GM18517 (cell line): ENCODE measurements around the gene GNAS-AS1.
"Not testable (repeated sequence)": the region's sequence is repeated elsewhere in the genome, so short reads cannot be mapped to it uniquely, and the experiment has no call there.

ENCODE experiments used
- ATAC-seq: cut with Tn5 transposase; IDR thresholded peaks from one replicate; pipeline ENCODE4 v1.9.1; 2021; ENCODE audit warnings: mild to moderate bottlenecking, moderate library complexity; ENCODE audit not compliant: unreplicated experiment

The GNAS-AS1 gene

DNA sequence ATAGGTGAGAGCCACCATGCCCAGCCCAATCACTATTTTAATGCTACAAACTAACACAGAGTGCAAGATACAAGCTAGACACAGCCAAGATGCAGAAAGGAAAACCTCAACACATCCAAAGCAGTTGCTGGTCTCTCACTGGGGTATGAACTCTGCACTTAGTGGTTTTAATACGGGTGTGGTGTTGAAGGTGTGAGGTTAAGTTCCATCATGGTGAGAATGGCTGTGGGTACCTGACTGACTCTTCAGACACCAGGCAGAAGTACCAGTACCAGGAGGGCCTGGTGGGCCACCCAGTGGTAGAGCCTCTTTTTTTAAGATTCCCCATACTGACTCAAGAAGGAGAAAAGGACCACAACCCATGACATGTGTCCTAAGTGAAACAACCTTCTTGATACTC is 13.0 kb downstream of the GNAS-AS1 start:
- no peak for ATAC-seq

DNA sequence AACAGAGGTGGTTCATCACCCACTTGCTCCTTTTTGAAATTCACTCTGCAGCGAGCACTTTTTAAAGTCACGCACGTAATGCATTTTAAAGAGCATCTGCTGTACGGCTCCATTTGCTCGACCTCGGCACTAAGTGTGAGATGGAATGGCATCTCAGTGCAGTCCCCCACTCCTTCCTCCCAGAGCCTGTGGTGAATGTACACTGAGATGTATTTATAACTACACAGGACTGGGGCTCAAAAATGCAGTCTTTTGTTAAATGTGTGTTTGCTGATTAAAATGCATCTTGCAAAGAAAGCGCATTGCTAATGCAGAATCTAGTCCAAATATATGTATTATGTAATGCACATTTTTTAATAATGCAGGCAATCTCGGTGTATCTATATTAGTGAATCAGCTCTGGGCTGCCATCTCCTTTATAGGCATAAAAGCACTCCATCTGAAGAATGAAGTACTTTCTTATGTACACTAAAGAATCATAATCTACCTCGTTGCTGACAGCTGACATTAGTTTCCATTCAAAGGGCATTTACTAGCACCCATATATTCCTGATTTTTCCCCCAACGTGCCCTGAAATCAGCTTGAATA is 14.0 kb downstream of the GNAS-AS1 start:
- ATAC-seq = no peak

DNA sequence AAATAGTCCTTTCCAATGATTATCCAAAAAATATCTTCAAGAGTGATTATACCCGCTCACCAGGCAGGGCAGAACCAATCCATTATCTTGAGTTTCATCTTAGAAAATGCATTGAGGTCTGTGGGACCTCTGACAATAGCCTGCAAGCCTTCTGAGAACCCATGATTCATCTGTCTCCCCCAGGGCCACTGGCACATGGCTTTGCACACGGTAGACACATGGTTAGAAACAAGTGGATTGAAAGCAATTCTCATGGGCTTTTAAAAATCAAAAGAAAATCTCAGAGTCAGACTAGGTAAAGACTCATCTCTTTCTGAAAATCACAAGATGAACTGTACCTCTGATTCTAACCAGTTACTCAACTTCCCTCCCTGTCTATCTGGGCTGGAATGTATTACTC is 15.5 kb downstream of the GNAS-AS1 start:
- ATAC-seq = no peak

GRCh38 chr20:58833921-58834320 is 16.8 kb downstream of the GNAS-AS1 start:
- ATAC-seq = no peak

DNA sequence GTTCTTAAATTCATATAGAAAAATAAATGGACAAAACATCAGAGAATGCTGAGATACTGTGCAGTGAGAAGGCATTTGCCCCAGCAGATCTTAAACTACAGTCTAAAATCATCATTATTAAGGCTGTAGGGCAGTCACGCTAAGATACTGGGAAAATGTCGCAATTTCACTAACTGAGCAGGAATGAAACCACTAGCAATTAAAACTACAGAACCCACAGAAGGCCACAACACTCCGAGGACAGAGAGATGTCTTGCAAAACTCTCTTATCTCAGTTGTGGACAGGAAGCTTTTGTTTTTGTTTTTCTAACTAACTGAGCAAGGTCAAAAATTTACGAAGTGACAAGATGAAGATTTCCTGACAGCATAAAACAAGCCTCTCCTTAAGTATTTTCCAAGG is 18.2 kb downstream of the GNAS-AS1 start:
- no peak for ATAC-seq

DNA sequence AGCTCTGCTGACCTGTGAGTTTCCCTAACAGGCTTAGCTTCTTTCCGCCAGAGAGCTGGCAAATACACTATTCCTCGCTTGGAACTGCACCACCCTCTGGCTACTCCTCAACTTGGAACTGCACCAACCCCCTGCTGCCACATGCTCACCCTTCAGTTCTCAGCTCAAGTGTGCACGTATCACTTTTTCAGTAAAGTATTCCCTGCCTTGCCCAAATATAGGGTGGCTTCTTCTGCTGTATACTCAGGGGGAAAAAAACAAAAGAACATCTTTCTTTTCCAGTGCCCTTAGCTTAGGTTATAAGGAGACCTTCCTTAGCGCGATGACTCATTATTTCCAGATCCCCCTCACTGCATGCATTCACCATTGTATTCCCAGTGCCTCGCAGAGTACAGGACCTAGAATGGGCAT is 21.2 kb downstream of the GNAS-AS1 start:
- no peak for ATAC-seq

DNA sequence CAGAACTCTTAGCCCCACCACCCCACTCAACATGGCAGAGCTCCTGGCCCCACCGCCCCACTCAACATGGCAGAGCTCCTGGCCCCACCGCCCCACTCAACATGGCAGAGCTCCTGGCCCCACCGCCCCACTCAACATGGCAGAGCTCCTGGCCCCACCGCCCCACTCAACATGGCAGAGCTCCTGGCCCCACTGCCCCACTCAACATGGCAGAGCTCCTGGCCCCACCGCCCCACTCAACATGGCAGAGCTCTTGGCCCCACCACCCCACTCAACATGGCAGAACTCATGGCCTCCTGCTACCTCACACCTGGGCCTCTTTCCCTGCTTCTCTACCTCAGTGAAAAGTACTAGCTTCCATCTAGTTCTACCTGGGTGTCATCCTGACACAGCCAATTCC is 21.9 kb downstream of the GNAS-AS1 start:
- not testable (repeated sequence) for ATAC-seq

DNA sequence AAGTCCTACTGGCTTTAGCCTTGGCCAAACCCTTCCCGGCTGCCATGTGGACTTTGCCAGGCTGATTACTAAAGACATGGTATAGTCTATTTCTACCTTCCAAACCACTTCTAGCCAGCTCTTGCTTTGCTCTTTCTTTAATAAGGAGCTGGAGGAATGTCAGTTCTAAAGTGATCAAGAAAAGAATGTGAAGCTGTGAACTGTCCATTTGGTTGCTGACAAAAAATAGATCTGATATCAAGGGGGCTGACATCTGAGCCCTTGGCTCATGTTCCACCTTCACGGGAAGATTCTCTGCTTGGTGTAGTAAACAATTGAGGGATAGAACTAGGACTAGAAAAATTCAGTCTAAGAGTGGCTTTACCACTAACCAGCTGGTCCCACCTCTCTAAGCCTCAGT is 22.6 kb downstream of the GNAS-AS1 start:
- no peak for ATAC-seq

- no peak for ATAC-seq
Measured at GRCh38 chr20:58826271-58826670, 24.4 kb downstream of the GNAS-AS1 start.

DNA sequence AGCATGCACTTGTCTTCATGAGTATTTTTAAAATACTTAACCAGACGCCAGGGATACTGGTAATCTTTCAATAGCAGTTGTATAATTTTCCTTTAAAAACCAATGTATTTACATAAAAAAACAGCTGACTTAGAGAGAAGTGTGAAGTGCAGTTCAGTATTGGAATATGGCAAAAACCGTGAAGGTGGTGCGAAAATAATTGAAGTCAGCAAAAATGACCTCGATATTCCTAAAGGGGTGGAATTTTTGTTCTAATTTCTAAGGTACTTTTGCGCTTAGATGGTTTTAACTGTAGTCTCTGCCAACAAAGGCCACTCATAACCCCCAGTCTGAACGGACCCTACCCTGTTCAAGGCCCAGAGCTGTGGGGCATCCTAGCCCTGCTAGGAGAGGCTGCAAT is 25.3 kb downstream of the GNAS-AS1 start:
- no peak for ATAC-seq

GRCh38 chr20:58824843-58825242 is 25.9 kb downstream of the GNAS-AS1 start:
- ATAC-seq = no peak

GRCh38 chr20:58822748-58823730 is 27.7 kb downstream of the GNAS-AS1 start:
- no peak for ATAC-seq

GRCh38 chr20:58822149-58822548 is 28.6 kb downstream of the GNAS-AS1 start:
- no peak for ATAC-seq

DNA sequence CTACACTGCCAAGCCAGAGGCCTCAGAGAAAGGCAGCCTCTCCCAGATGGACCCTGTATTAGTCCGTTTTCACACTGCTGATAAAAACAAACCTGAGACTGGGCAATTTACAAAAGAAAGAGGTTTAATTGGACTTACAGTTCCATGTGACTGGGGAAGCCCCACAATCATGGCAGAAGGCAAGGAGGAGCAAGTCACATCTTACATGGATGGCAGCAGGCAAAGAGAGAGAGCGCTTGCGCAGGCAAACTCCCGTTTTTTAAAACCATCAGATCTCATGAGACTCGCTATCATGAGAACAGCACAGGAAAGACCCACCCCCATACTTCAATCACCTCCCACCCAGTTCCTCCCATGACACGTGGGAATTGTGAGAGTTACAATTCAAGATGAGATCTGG is 30.2 kb downstream of the GNAS-AS1 start:
- ATAC-seq = not testable (repeated sequence)

DNA sequence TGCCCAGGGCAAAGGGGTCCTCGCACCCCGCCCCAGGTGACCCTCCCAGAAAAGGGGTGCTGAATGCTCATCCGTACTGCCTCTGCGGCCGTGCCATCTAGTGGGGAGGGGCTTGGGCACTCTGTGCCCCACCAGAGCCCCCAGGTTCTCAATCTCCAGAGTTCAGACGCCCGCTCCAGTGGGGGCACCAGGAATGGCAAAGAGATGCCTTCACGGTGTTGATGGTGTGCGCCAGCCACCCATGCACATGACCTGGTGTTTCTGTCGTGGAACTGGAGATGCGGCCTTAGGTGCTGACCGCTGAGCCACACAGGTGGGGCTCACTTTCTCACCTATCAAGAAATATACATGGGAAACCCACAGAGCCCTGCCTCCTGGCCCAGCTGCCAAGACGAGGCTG is 30.8 kb downstream of the GNAS-AS1 start:
- ATAC-seq = no peak

DNA sequence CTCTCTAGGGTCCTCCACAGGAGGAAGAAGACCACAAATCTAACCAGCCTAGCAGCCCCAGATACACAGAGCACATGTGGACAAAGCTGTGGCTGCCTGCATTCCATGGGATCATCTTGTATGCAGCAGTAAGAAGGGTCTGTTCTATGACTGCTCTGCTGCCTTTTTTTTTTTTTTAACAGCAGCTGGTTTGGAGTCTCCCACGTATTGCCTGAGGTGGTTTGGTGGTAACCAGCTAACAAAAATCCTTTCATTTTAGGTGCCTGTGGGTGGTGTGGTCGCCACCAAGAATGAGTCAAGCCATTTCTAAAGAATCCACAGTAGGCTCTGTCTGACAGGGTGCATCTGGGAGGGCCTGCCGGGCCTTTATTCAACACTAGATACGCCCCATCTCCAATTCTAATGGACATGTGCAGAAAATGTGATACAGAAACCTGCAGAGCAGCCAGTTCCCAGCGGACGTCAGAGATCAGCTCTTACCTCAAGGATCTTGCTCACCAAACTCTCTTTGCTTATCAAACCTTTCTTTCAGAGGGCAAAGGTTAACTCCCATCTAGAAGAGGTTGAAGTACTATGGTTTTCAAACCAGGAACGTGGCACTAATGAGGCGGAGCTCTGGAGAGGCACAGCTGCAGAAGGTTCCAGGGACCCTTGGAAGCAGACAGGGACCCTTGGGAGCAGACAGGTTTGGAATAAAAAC is 32.0 kb downstream of the GNAS-AS1 start:
- no peak for ATAC-seq

DNA sequence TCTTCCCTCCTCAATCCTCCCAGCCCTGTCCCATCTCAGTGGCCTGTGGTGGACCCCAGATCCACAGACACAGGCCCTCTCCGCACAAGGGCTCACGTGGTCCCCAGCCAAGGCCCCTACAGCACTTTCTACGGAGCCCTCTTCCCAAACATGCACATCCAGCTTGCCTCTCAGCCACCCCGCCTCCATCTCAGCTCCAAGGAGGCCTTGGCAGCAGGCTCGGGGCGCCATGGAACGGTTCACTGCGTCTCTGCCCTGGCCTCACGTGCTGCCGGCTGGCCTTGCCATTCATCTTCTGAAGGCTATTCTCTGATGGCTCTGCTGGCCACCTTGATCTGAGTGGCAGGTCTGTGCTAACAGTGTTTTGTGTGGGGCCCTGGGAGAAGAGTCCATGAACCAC is 33.0 kb downstream of the GNAS-AS1 start:
- ATAC-seq = no peak

DNA sequence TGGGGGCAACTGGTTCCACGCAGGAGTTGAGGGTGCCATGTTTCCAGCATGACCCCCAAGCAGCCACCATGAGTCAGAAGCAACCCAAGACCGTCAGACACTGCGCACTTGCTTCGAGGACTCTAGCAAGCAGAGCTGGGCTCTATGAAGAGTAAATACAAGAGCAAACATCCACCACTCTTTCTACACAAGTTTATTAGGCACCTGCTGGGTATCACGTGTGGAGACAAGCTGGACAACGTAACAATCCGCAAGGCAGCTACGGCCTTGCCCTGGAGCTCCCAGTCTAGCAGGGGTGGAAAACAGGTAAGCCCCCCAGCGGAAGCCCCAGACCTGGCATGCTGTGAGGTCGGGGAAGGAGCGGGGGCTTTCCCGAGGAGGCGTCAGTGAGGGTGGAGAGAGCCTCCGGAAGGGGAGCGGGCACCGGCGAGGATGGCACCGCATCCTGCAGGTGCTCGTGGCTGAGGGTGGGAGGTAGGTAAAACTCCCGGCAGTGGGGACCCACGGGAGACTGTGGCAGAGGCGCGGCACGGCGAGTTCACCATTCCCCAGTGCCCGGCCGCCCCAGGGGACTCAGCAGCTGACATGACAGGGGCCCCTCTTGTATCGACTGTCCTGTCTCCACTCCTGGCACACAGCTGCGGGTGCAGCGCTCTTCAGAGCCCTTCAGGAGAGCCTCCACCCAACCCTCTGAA is 33.6 kb downstream of the GNAS-AS1 start:
- ATAC-seq = no peak

DNA sequence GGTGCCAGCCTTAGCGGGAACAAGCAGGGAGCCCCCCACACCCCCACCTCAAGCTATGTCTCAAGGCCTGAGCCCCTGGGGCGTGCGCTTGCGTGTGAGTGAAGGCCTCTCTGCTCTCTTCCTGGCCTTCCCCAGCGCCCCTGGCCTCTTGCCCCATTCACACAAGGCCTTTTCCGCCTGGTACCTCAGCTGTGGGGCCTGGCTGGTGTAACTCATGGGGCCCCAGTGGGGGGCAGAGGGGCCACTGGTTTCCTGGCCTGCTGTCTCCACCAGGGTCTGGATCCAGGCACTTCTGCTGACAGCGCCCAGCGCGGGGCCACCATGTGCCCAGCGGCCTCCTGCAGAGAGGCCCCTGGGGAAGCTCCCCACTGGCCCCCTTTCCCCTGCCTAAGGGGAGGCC is 34.7 kb downstream of the GNAS-AS1 start:
- no peak for ATAC-seq

DNA sequence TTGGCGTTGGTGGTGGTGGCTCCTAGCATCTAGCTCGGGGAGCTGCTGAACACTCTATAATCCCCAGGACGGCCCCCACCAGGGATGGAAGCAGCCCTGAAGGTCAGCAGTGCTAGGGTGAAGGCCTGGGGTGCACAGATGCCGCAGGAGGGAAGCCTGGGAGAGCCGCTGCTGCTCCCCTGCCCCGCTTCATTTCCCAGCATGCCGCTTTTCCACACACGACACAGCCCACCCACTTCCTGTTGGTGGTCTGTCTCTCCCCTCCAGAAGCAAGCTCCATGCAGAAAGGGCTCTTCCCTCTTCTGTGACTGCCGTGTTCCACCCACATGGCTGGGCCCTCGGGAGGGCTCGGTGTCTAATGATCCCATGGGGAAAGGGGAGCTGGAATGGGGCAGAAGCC is 35.3 kb downstream of the GNAS-AS1 start:
- ATAC-seq = no peak

DNA sequence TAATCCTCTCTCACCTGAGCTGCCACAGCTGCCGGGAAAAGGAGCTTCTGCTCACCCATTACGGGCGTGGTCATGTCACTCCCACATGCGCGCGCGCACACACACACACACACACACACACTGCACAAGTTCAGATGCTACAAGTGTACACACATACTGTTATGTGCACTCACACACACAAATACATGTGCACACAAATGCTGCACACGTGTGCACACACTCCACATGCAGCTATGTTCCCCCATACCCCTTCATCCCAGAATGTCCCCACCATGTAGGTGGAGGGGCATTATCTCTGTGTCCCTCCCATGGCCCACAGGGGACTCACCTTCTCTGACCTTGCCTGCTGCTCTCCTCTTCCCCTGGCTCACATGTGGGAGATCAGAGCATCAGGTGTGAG is 37.3 kb downstream of the GNAS-AS1 start:
- ATAC-seq = no peak
